Left kidney (tissue), 2 donors: Measurements from ENCODE around the gene PTCSC3. TPM values are rescaled to one million over a fixed set of nuclear protein-coding genes. Genes with fewer than 3 reads are reported as not detected.

Source experiments
- DNase-seq: peaks from one replicate; pipeline ENCODE4 v3.0.0-alpha.2; 2013
- polyA plus RNA-seq: library from polyadenylated mRNA; unstranded; fragments of 120-200 nt; gene quantifications from one replicate; pipeline ENCODE4 v1.2.1, GENCODE V29; 2013; ENCODE audit not compliant: insufficient read length

Gene PTCSC3
- polyA plus RNA-seq, 1 donor, result 0.67 TPM

GRCh38 chr14:36085861-36086260, 90.7 kb downstream of the PTCSC3 start:
- no peak for DNase-seq

Other genes with a start within 250 kb of the PTCSC3 start
- gene MBIP, start 143.9 kb upstream of the PTCSC3 start, polyA plus RNA-seq, result 62.2 TPM